HG03558 (cell line): ENCODE measurements around the gene MBOAT1.
"Not testable (repeated sequence)": the region's sequence is repeated elsewhere in the genome, so short reads cannot be mapped to it uniquely, and the experiment has no call there.

Experiments
- ATAC-seq: cut with Tn5 transposase; IDR thresholded peaks from one replicate; pipeline ENCODE4 v1.9.1; 2021; ENCODE audit warnings: moderate number of reproducible peaks; ENCODE audit not compliant: unreplicated experiment; ENCODE audit errors: extremely low read depth

Gene MBOAT1

GRCh38 chr6:20212392-20213111, at the start of gene MBOAT1:
Gene MBOAT1 (minus strand): TSS chr6:20212469. CDS start chr6:20212234, 235 bp downstream.
- ATAC-seq = peak; percentile 69

- no peak for ATAC-seq
Measured at GRCh38 chr6:20261685-20262084, 49.4 kb upstream of the MBOAT1 start.

GRCh38 chr6:20260360-20260759, 48.1 kb upstream of the MBOAT1 start:
- no peak for ATAC-seq

- no peak for ATAC-seq
Measured at GRCh38 chr6:20259316-20260049, 47.2 kb upstream of the MBOAT1 start.

- ATAC-seq = no peak
Measured at GRCh38 chr6:20255428-20255827, 43.2 kb upstream of the MBOAT1 start.

GRCh38 chr6:20254295-20254694, 42.0 kb upstream of the MBOAT1 start:
- no peak for ATAC-seq

GRCh38 chr6:20253021-20253420, 40.8 kb upstream of the MBOAT1 start:
- ATAC-seq = no peak

- ATAC-seq = no peak
Measured at GRCh38 chr6:20252311-20252710, 40.0 kb upstream of the MBOAT1 start.

GRCh38 chr6:20251525-20251924, 39.3 kb upstream of the MBOAT1 start:
- no peak for ATAC-seq

GRCh38 chr6:20246125-20246524, 33.9 kb upstream of the MBOAT1 start:
- no peak for ATAC-seq

GRCh38 chr6:20244807-20245681, 32.8 kb upstream of the MBOAT1 start:
- ATAC-seq = not testable (repeated sequence)

GRCh38 chr6:20243288-20243687, 31.0 kb upstream of the MBOAT1 start:
- ATAC-seq = no peak

GRCh38 chr6:20242397-20242796, 30.1 kb upstream of the MBOAT1 start:
- no peak for ATAC-seq

GRCh38 chr6:20241102-20241501, 28.8 kb upstream of the MBOAT1 start:
- no peak for ATAC-seq

- ATAC-seq = no peak
Measured at GRCh38 chr6:20238688-20239587, 26.7 kb upstream of the MBOAT1 start.

- no peak for ATAC-seq
Measured at GRCh38 chr6:20237677-20238460, 25.6 kb upstream of the MBOAT1 start.

GRCh38 chr6:20236909-20237600, 24.8 kb upstream of the MBOAT1 start:
- ATAC-seq = no peak

GRCh38 chr6:20236344-20236743, 24.1 kb upstream of the MBOAT1 start:
- ATAC-seq = no peak
